PC-9 (cell line): ENCODE data around the gene CAPS2.

Source experiments
- CTCF ChIP-seq: fragments of 200-600 bp; sonication (generic); conservative IDR thresholded peaks from 2 replicates; pipeline ENCODE4 v1.6.1; 2017; ENCODE audit warnings: mixed run types, antibody characterized with exemption, mild to moderate bottlenecking, moderate library complexity
- EZH2 ChIP-seq: fragments of 200-600 bp; sonication (generic); IDR thresholded peaks from 2 replicates; pipeline ENCODE4 v1.8.0; 2017; ENCODE audit warnings: antibody characterized with exemption, low read depth

- TF ChIP-seq CTCF (no peak), EZH2 (no peak)
Measured at GRCh38 chr12:75305412-75306332, 24.5 kb downstream of the CAPS2 start.
